SU-DHL-6 (cell line): Measurements from ENCODE around the gene TTLL1.

Experiments used
- CTCF ChIP-seq: fragments of 200-600 bp; sonication (generic); IDR thresholded peaks from one replicate; pipeline ENCODE4 v1.5.1; 2017; ENCODE audit warnings: antibody characterized with exemption, mild to moderate bottlenecking, low read length, moderate library complexity; ENCODE audit not compliant: insufficient read depth, poor library complexity, severe bottlenecking
- EZH2phosphoT487 ChIP-seq: fragments of 200-600 bp; sonication (generic), shearing (Covaris generic); conservative IDR thresholded peaks from 2 replicates; pipeline ENCODE4 v1.6.1; 2018; ENCODE audit warnings: mild to moderate bottlenecking, antibody characterized with exemption, low read length, moderate library complexity, mixed read lengths

- no peak for TF ChIP-seq CTCF
- no peak for TF ChIP-seq EZH2phosphoT487
Observed at GRCh38 chr22:43085658-43086606, 3.3 kb downstream of the TTLL1 start.
